Stimulated activated CD8-positive, alpha-beta memory T cell treated with anti-CD3 and anti-CD28 coated beads, Interleukin-7, amount 100 ng/mL, for 48 hours (primary cell): Measurements from ENCODE around the gene PACS1.
"Not testable (repeated sequence)": the region's sequence is repeated elsewhere in the genome, so short reads cannot be mapped to it uniquely, and the experiment has no call there.

Source experiments
- DNase-seq, 2 donors: peaks; one replicate each; pipeline ENCODE4 v3.0.0-alpha.2; 2020; ENCODE audit warnings: low read depth in 1 of 2; ENCODE audit errors: extremely low read depth in 1 of 2

PACS1 gene

GRCh38 chr11:66267379-66268243 lies 197.5 kb downstream of the PACS1 start:
- peak; percentile 75 to 78 for DNase-seq

- peak; percentile 100 for DNase-seq
Observed at GRCh38 chr11:66268244-66268951, 198.3 kb downstream of the PACS1 start, which contains the start of gene RAB1B. Gene RAB1B (plus strand): TSS chr11:66268639. CDS start chr11:66268680, 41 bp downstream.

GRCh38 chr11:66268952-66269905 lies 199.2 kb downstream of the PACS1 start:
- no peak for DNase-seq

- DNase-seq: no peak
Observed at GRCh38 chr11:66271816-66272215, 201.7 kb downstream of the PACS1 start.

- no peak for DNase-seq
Observed at GRCh38 chr11:66272596-66272995, 202.5 kb downstream of the PACS1 start.

GRCh38 chr11:66274219-66274618 lies 204.1 kb downstream of the PACS1 start:
- DNase-seq: no peak

- no peak for DNase-seq
Observed at GRCh38 chr11:66275396-66275795, 205.3 kb downstream of the PACS1 start.

GRCh38 chr11:66275984-66276612 lies 206.0 kb downstream of the PACS1 start:
- DNase-seq: no peak

- not testable (repeated sequence) for DNase-seq
Observed at GRCh38 chr11:66276619-66277018, 206.5 kb downstream of the PACS1 start.

- not testable (repeated sequence) for DNase-seq
Observed at GRCh38 chr11:66277064-66277463, 207.0 kb downstream of the PACS1 start.

- no peak for DNase-seq
Observed at GRCh38 chr11:66277471-66278362, 207.6 kb downstream of the PACS1 start, which contains the start of gene CNIH2. Gene CNIH2 (plus strand): TSS chr11:66278175. CDS start chr11:66278457, 282 bp downstream.

- DNase-seq: no peak
Observed at GRCh38 chr11:66278363-66279091, 208.5 kb downstream of the PACS1 start.

GRCh38 chr11:66279092-66279734 lies 209.1 kb downstream of the PACS1 start:
- DNase-seq: no peak

- DNase-seq: no peak
Observed at GRCh38 chr11:66280428-66280827, 210.4 kb downstream of the PACS1 start.

GRCh38 chr11:66281001-66281400 lies 210.9 kb downstream of the PACS1 start:
- no peak for DNase-seq

- no peak for DNase-seq
Observed at GRCh38 chr11:66281776-66282467, 211.8 kb downstream of the PACS1 start.
